ENCODE results near the gene TMPRSS4. TPM values are rescaled to one million over a fixed set of nuclear protein-coding genes. Genes with fewer than 3 reads are reported as not detected.

TMPRSS4 gene
- total RNA-seq, 1 donor from 2014 or later, result not detected

DNA sequence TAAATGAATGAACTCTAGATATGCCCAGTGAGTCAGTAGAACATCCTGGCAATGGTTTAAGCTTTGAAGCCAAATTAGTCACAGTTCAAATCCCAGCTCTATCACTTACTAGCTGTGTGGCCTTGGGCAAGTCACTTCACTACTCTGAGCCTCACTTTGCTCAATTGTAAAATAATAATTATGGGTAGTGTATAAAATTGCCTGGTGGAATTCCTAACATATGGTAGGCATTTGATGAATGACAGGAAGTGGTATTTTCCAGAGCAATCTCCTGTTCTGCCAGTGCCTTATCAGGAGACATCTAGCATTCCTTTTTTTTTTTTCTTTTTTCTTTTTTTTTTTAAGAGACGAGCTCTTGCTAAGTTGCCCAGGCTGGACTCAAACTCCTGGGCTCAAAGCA, 62.7 kb downstream of the TMPRSS4 start:
- Mint-ChIP-seq H3K4me1 (ENCODE audit: low read depth, unreplicated experiment) (peaks cover 26% of the 10 kb centered on the region), H3K27me3 (ENCODE audit: unreplicated experiment) (peaks cover 7% of the 10 kb centered on the region), H3K36me3 (ENCODE audit: unreplicated experiment) (no peaks in the 10 kb centered on the region), H3K27ac (ENCODE audit: unreplicated experiment) (no peak overlapping the region), H3K9me3 (ENCODE audit: unreplicated experiment) (peaks cover 4% of the 10 kb centered on the region), H3K4me3 (ENCODE audit: unreplicated experiment) (no peak overlapping the region)
- TF ChIP-seq CTCF (IDR thresholded peaks at IDR 0.05; ENCODE audit: partially characterized antibody, unreplicated experiment), result no peak
- no peak for DNase-seq

- no peak for DNase-seq
- peak overlapping the region; percentile 80 for H3K27ac Mint-ChIP-seq (ENCODE audit: unreplicated experiment)
- H3K4me1 Mint-ChIP-seq (ENCODE audit: low read depth, unreplicated experiment), result peaks cover 27% of the 10 kb centered on the region
- H3K36me3 Mint-ChIP-seq (ENCODE audit: unreplicated experiment), result no peaks in the 10 kb centered on the region
- TF ChIP-seq CTCF (IDR thresholded peaks at IDR 0.05; ENCODE audit: partially characterized antibody, unreplicated experiment), result no peak
- peaks cover 11% of the 10 kb centered on the region for H3K27me3 Mint-ChIP-seq (ENCODE audit: unreplicated experiment)
- peak overlapping the region; percentile 26 for H3K4me3 Mint-ChIP-seq (ENCODE audit: unreplicated experiment)
- peaks cover 6% of the 10 kb centered on the region for H3K9me3 Mint-ChIP-seq (ENCODE audit: unreplicated experiment)
Measured at GRCh38 chr11:118142081-118142480, 65.2 kb downstream of the TMPRSS4 start.

GRCh38 chr11:118142809-118143208, 65.9 kb downstream of the TMPRSS4 start:
- H3K27ac Mint-ChIP-seq (ENCODE audit: unreplicated experiment), result peak overlapping the region; percentile 80
- TF ChIP-seq CTCF (IDR thresholded peaks at IDR 0.05; ENCODE audit: partially characterized antibody, unreplicated experiment), result no peak
- no peaks in the 10 kb centered on the region for H3K36me3 Mint-ChIP-seq (ENCODE audit: unreplicated experiment)
- peaks cover 11% of the 10 kb centered on the region for H3K27me3 Mint-ChIP-seq (ENCODE audit: unreplicated experiment)
- peaks cover 33% of the 10 kb centered on the region for H3K4me1 Mint-ChIP-seq (ENCODE audit: low read depth, unreplicated experiment)
- DNase-seq, result no peak
- peak overlapping the region; percentile 26 for H3K4me3 Mint-ChIP-seq (ENCODE audit: unreplicated experiment)
- H3K9me3 Mint-ChIP-seq (ENCODE audit: unreplicated experiment), result peaks cover 6% of the 10 kb centered on the region

DNA sequence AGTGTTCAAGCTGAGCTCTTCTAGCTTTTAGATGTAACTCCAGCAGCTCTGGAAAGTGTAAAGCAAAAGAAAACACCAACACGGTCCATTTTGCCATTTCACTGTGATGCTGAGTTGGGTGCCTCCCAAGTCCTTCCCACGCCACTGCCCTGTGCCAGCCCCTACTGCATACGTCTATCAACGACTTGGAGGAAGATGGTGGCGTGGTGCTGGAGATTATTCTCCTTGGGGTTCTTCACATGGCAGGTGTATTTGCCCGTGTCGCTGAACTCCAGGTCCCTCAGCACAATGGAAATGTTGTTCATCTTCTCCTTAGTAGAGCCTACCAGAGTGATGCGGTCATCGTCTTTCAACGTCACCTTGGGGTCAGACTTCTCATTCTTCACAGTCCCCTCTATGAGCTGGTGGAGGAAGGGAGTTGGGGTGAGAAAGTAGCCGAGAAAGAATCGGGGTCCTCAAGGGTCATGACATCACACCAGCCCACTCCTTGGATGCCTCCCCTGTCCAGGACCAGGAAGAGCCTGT, 66.8 kb downstream of the TMPRSS4 start:
- H3K27ac Mint-ChIP-seq (ENCODE audit: unreplicated experiment), result no peak overlapping the region
- no peak for DNase-seq
- H3K9me3 Mint-ChIP-seq (ENCODE audit: unreplicated experiment), result peaks cover 6% of the 10 kb centered on the region
- TF ChIP-seq CTCF (IDR thresholded peaks at IDR 0.05; ENCODE audit: partially characterized antibody, unreplicated experiment), result no peak
- peaks cover 37% of the 10 kb centered on the region for H3K4me1 Mint-ChIP-seq (ENCODE audit: low read depth, unreplicated experiment)
- peaks cover 11% of the 10 kb centered on the region for H3K27me3 Mint-ChIP-seq (ENCODE audit: unreplicated experiment)
- peak overlapping the region; percentile 47 for H3K4me3 Mint-ChIP-seq (ENCODE audit: unreplicated experiment)
- no peaks in the 10 kb centered on the region for H3K36me3 Mint-ChIP-seq (ENCODE audit: unreplicated experiment)

DNA sequence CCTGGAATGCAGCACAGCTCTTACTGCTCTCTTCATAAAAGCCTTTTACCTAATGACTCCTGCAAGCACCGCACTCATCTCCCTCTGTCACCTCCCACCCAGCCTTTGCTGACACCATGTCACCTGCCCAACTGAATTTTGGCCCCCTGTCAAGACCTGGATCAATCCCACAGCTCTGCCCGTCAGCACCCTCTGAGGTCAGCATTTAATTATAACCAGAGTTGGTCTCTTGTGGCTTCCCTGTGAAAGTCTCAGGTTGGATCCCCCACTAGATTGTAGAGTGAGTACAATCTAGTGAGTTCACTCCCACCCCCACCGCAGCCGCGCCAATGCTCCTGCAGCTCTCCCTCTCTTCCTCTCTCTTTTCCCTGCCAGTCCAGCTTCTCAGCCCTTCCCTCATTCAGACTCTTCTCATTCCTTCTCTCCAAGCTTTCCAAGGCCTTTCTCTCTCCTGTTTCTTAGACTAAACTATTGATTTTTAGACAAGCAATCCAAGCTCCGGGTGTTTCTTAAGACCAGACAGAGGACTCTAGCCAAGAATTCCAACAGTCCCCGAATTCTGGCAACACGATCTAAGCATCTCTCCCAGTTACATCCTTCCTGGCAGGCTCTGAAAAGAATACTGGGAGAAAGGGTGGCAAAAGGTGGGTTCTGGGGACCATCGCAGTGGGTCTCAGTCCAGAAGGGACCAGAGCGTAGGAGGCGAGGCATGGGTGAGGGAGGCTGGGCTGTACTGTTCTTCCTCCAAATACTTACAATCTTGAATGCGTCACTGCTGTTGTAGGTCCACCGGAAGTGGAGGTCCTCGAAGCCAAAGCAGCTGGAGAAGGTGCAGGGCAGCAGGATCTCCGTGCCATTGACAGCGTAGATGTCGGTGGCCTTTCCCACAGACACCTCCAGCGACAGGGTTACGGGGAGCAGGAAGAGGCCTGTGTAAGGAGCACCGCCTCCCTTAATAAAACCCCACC, 67.7 kb downstream of the TMPRSS4 start:
- DNase-seq, result no peak
- Mint-ChIP-seq H3K4me1 (ENCODE audit: low read depth, unreplicated experiment) (peaks cover 34% of the 10 kb centered on the region), H3K4me3 (ENCODE audit: unreplicated experiment) (peak overlapping the region; percentile 47), H3K36me3 (ENCODE audit: unreplicated experiment) (no peaks in the 10 kb centered on the region), H3K27ac (ENCODE audit: unreplicated experiment) (no peak overlapping the region), H3K9me3 (ENCODE audit: unreplicated experiment) (peaks cover 4% of the 10 kb centered on the region), H3K27me3 (ENCODE audit: unreplicated experiment) (peaks cover 11% of the 10 kb centered on the region)
- no peak for TF ChIP-seq CTCF (IDR thresholded peaks at IDR 0.05; ENCODE audit: partially characterized antibody, unreplicated experiment)
